MCF 10A (cell line): Measurements from ENCODE around the gene THADA. TPM values are rescaled to one million over a fixed set of nuclear protein-coding genes. Genes with fewer than 3 reads are reported as not detected.
"Not testable (repeated sequence)": the region's sequence is repeated elsewhere in the genome, so short reads cannot be mapped to it uniquely, and the experiment has no call there.

Experiments
- BruUV-seq: library from RNA; stranded (reverse); fragments of 400-500 nt; replicated peaks from 2 replicates; lab custom pipeline; 2021; lab: Mats Ljungman, UMichigan
- CTCF ChIA-PET: fragments of 300-600 bp; sonication (Branson Sonifier 250); formaldehyde crosslinking; extraction: SDS; loops from one replicate; lab custom pipeline; 2021; ENCODE audit warnings: antibody characterized with exemption, inconsistent platforms; lab: Yijun Ruan, JAX
- POLR2A ChIA-PET: fragments of 300-600, 350-650 bp; sonication (Branson Sonifier 250); formaldehyde crosslinking; extraction: SDS; loops from one replicate; lab custom pipeline; 2020; ENCODE audit warnings: antibody characterized with exemption, inconsistent platforms; lab: Yijun Ruan, JAX
- DNase-seq: peaks from one replicate; pipeline ENCODE4 v3.0.0-alpha.2; 2018; ENCODE audit not compliant: unreplicated experiment
- H3K27ac Mint-ChIP-seq: one replicate; pipeline ENCODE4 v1.8.0; 2022; ENCODE audit warnings: mild to moderate bottlenecking, low read depth, mixed read lengths; ENCODE audit not compliant: unreplicated experiment
- H3K27me3 Mint-ChIP-seq: one replicate; pipeline ENCODE4 v1.8.0; 2022; ENCODE audit warnings: mixed read lengths; ENCODE audit not compliant: insufficient read depth, unreplicated experiment
- H3K36me3 Mint-ChIP-seq: one replicate; pipeline ENCODE4 v1.8.0; 2022; ENCODE audit warnings: mild to moderate bottlenecking, moderate library complexity, mixed read lengths; ENCODE audit not compliant: insufficient read depth, unreplicated experiment
- H3K4me1 Mint-ChIP-seq: one replicate; pipeline ENCODE4 v1.8.0; 2022; ENCODE audit warnings: mixed read lengths; ENCODE audit not compliant: insufficient read depth, unreplicated experiment
- H3K4me3 Mint-ChIP-seq: one replicate; pipeline ENCODE4 v1.8.0; 2022; ENCODE audit warnings: mild to moderate bottlenecking, moderate library complexity, mixed read lengths; ENCODE audit not compliant: unreplicated experiment
- H3K9me3 Mint-ChIP-seq: one replicate; pipeline ENCODE4 v1.8.0; 2022; ENCODE audit warnings: mixed read lengths; ENCODE audit not compliant: unreplicated experiment
- intact Hi-C: fragments of 100-400 bp; cut with micrococcal nuclease; formaldehyde crosslinking; loops from 2 replicates; pipeline ENCODE4 v1.14.1; 2022
- total RNA-seq: library from RNA; stranded (reverse); gene quantifications from 2 replicates; pipeline ENCODE4 v1.2.3, GENCODE V29; 2022
- TF ChIP-seq, protein P1 (sequence below): fragments of 200-600 bp; IDR thresholded peaks from one replicate; pipeline ENCODE4 v1.8.0; 2022; ENCODE audit warnings: antibody characterized with exemption, mild to moderate bottlenecking; ENCODE audit not compliant: unreplicated experiment

The THADA gene
- total RNA-seq, 1 experiment from 2014 or later = 49.8 TPM

GRCh38 chr2:43538034-43538670 is 57.7 kb downstream of the THADA start:
- H3K4me1 Mint-ChIP-seq = peaks cover 25% of the 10 kb centered on the region

DNA sequence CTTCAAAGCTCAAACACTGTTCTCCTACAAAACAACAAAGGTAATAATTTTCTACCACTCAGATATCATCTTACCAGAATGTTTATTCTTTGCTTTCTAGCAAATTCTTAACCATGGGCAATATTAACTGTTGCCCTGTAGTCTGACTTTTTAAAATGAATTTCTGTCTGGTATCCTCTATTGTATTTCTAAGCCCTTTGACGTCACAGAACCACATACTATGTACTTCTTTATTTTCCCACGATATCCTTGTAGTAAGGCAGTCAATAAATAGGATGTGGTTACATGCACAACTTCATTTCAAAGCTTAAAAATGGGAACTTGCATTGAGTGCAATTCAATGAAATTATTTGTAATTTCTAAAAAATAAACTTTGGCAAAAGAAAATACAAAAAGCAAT is 58.7 kb downstream of the THADA start:
- H3K27me3 Mint-ChIP-seq = no peaks in the 10 kb centered on the region
- BruUV-seq = no TSS peak
- POLR2A ChIA-PET = interaction anchor here (0.6 to 6.9 kb wide), 6 partner anchors 9 to 312 kb away, joined by 3 to 274 read pairs (median 70); partner anchors contain the start of gene ZFP36L2

More at GRCh38 chr2:43538034-43538670, 57.7 kb downstream of the THADA start:
- no peak for DNase-seq
- no TSS peak for BruUV-seq
- H3K4me3 Mint-ChIP-seq = no peak overlapping the region
- H3K36me3 Mint-ChIP-seq = peaks cover 16% of the 10 kb centered on the region
- H3K27ac Mint-ChIP-seq = peak overlapping the region; percentile 89
- ChIA-PET POLR2A (interaction anchor here (0.6 to 6.9 kb wide), 13 partner anchors 9 to 579 kb away, joined by 3 to 274 read pairs (median 8); partner anchors contain the start of gene ZFP36L2), CTCF (interaction anchor here (0.6 to 3.6 kb wide), 8 partner anchors 8 to 708 kb away, joined by 3 to 14 read pairs (median 4); no protein-coding TSS in a partner anchor)
- no peaks in the 10 kb centered on the region for H3K27me3 Mint-ChIP-seq
- H3K9me3 Mint-ChIP-seq = no peaks in the 10 kb centered on the region
- TF ChIP-seq, protein P1, sequence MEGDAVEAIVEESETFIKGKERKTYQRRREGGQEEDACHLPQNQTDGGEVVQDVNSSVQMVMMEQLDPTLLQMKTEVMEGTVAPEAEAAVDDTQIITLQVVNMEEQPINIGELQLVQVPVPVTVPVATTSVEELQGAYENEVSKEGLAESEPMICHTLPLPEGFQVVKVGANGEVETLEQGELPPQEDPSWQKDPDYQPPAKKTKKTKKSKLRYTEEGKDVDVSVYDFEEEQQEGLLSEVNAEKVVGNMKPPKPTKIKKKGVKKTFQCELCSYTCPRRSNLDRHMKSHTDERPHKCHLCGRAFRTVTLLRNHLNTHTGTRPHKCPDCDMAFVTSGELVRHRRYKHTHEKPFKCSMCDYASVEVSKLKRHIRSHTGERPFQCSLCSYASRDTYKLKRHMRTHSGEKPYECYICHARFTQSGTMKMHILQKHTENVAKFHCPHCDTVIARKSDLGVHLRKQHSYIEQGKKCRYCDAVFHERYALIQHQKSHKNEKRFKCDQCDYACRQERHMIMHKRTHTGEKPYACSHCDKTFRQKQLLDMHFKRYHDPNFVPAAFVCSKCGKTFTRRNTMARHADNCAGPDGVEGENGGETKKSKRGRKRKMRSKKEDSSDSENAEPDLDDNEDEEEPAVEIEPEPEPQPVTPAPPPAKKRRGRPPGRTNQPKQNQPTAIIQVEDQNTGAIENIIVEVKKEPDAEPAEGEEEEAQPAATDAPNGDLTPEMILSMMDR = no peak
- intact Hi-C loops = no loop called here

DNA sequence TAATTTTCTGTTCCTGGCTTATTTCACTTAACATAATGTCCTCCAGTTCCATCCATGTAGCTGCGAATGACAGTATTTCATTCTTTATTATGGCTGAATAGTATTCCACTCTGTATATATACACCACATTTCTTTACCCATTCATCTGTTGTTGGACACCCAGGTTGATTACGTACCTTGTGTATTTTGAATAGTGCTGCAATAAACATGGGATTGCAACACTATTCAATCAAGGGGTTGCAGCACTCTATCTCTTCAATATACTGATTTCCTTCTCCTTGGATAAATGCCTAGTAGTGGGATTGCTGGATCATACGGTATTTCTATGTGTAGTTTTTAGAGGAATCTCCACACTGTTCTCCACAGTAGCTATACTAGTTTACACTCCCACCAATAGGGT is 61.3 kb downstream of the THADA start:
- Mint-ChIP-seq H3K4me3 (no peak overlapping the region), H3K9me3 (no peaks in the 10 kb centered on the region), H3K27ac (no peak overlapping the region), H3K27me3 (no peaks in the 10 kb centered on the region), H3K36me3 (peaks cover 20% of the 10 kb centered on the region), H3K4me1 (peaks cover 20% of the 10 kb centered on the region)
- CTCF ChIA-PET = no interaction called here
- BruUV-seq = no TSS peak
- intact Hi-C loops = no loop called here
- DNase-seq = no peak
- TF ChIP-seq, protein P1 = no peak
- POLR2A ChIA-PET = interaction anchor here (3.0 kb wide), 1 partner anchor 13 kb away, joined by 16 read pairs; no protein-coding TSS in a partner anchor

More for the DNA sequence above, 58.7 kb downstream of the THADA start:
- peaks cover 25% of the 10 kb centered on the region for H3K4me1 Mint-ChIP-seq
- H3K27ac Mint-ChIP-seq = peak overlapping the region; percentile 89
- CTCF ChIA-PET = interaction anchor here (0.6 to 3.6 kb wide), 5 partner anchors 9 to 678 kb away, joined by 3 to 14 read pairs (median 4); no protein-coding TSS in a partner anchor
- intact Hi-C loops = no loop called here
- H3K4me3 Mint-ChIP-seq = no peak overlapping the region
- TF ChIP-seq, protein P1 = no peak
- DNase-seq = peak; percentile 26
- H3K36me3 Mint-ChIP-seq = peaks cover 20% of the 10 kb centered on the region
- H3K9me3 Mint-ChIP-seq = no peaks in the 10 kb centered on the region

DNA sequence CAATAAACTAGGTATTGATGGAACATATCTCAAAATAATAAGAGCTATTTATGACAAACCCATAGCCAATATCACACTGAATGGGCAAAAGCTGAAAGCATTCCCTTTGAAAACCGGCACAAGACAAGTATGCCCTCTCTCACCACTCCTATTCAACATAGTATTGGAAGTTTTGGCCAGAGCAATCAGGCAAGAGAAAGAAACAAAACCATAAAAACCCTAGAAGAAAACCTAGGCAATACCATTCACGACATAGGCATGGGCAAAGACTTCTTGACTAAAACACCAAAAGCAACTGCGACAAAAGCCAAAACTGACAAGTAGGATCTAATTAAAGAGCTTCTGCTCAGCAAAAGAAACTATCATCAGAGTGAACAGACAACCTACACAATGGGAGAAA is 63.3 kb downstream of the THADA start:
- CTCF ChIA-PET = interaction anchor here (0.7 kb wide), 1 partner anchor 239 kb away, joined by 3 read pairs; no protein-coding TSS in a partner anchor
- H3K9me3 Mint-ChIP-seq, BruUV-seq: not testable (repeated sequence)

More for the DNA sequence above, 63.3 kb downstream of the THADA start:
- Mint-ChIP-seq H3K4me1 (peaks cover 11% of the 10 kb centered on the region), H3K36me3 (peaks cover 24% of the 10 kb centered on the region)
- POLR2A ChIA-PET = interaction anchor here (0.7 to 3.0 kb wide), 3 partner anchors 9 to 528 kb away, joined by 3 to 16 read pairs (median 4); no protein-coding TSS in a partner anchor
- intact Hi-C loops, H3K27ac Mint-ChIP-seq, H3K4me3 Mint-ChIP-seq, DNase-seq, H3K27me3 Mint-ChIP-seq: not testable (repeated sequence)
